Skeletal muscle satellite cell (primary cell): ENCODE results near the gene RBM20.
"Not testable (repeated sequence)": the region's sequence is repeated elsewhere in the genome, so short reads cannot be mapped to it uniquely, and the experiment has no call there.

Experiments
- H3K27me3 ChIP-seq: 2 replicates; pipeline ENCODE4 v1.7.0; 2013; ENCODE audit warnings: low read length; ENCODE audit not compliant: control insufficient read depth, insufficient read depth
- H3K36me3 ChIP-seq: 2 replicates; pipeline ENCODE4 v1.7.0; 2013; ENCODE audit warnings: mild to moderate bottlenecking, control low read depth, low read length; ENCODE audit not compliant: insufficient read depth
- H3K4me1 ChIP-seq: 2 replicates; pipeline ENCODE4 v1.7.0; 2013; ENCODE audit warnings: low read length; ENCODE audit not compliant: control insufficient read depth, insufficient read depth
- H3K4me2 ChIP-seq: 2 replicates; pipeline ENCODE4 v1.7.0; 2013; ENCODE audit warnings: mild to moderate bottlenecking, low read length
- H3K4me3 ChIP-seq: 2 replicates; pipeline ENCODE4 v1.7.0; 2013; ENCODE audit warnings: low read length
- H3K9ac ChIP-seq: 2 replicates; pipeline ENCODE4 v1.7.0; 2013; ENCODE audit warnings: mild to moderate bottlenecking, low read depth, low read length, moderate library complexity
- H3K9me3 ChIP-seq: replicated peaks from 2 replicates; pipeline ENCODE4 v1.7.0; 2013; ENCODE audit warnings: mild to moderate bottlenecking, control low read depth, low read length

Gene RBM20

GRCh38 chr10:110762849-110763211 is 118.7 kb downstream of the RBM20 start:
- Histone ChIP-seq H3K36me3 (no peaks in the 10 kb centered on the region), H3K9me3 (no peaks in the 10 kb centered on the region), H3K4me1 (peaks cover 17% of the 10 kb centered on the region), H3K9ac (no peak overlapping the region), H3K4me2 (no peak overlapping the region), H3K27me3 (peaks cover 15% of the 10 kb centered on the region), H3K4me3 (no peak overlapping the region)

DNA sequence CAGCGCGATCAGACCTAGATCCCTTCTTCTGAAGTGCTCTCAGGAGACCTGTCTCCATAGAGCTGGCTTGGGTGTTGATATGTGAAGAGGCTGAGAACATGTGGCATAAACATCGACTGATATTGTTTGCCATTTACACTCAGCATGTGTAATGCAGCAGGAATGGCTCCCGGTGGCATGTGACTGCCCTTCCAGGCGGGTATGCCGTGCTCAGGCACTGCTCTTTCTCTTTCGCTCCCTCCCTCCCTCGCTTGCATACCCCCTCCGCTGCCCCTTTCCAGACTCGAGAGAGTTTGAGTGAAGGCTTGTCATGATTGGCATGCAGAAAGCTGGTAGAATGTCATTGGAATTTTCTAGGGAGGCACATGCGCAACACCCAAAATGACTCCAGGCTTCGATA is 120.2 kb downstream of the RBM20 start:
- H3K4me2 ChIP-seq = peak overlapping the region; percentile 72
- peak overlapping the region; percentile 51 for H3K4me3 ChIP-seq
- H3K9me3 ChIP-seq = no peaks in the 10 kb centered on the region
- no peak overlapping the region for H3K9ac ChIP-seq
- H3K36me3 ChIP-seq = no peaks in the 10 kb centered on the region
- peaks cover 10% of the 10 kb centered on the region for H3K4me1 ChIP-seq
- peaks cover 15% of the 10 kb centered on the region for H3K27me3 ChIP-seq

DNA sequence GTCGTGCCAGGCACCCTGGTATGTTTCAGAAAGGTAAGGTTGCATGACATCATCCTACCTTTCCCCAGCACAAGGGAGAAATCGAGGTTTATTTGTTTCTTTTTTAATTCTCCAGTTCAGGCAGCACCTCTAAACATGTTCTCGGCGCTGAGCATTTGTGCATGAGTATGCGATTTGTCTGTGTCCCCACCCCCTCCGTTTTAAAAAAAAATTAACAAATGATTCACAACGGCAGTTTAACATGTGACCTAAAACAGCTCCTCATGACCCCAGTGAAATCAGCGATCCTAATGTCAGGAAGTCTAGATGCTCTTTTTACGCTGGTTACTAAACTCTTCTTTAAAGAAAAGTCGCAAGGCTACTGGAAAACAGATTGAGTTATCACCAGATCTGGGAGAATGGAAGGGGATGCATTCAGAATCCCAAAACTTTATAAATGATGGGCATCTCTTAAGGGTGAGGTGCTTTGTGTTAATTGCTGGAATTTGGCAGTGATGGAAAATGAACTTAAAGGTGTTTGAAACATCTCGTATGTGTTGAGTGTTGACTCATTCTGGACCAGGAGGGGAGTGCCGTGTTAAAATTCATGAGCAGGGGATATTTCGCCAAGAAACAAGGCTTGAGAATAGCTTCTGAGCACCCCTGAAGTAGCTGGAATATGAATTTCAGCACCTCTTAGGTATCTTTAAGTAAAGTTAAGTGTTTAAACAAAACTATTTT is 120.8 kb downstream of the RBM20 start:
- H3K4me2 ChIP-seq = peak overlapping the region; percentile 72
- no peak overlapping the region for H3K9ac ChIP-seq
- no peaks in the 10 kb centered on the region for H3K36me3 ChIP-seq
- no peaks in the 10 kb centered on the region for H3K9me3 ChIP-seq
- H3K4me3 ChIP-seq = peak overlapping the region; percentile 51
- peaks cover 9% of the 10 kb centered on the region for H3K4me1 ChIP-seq
- H3K27me3 ChIP-seq = peaks cover 15% of the 10 kb centered on the region

GRCh38 chr10:110765513-110766319 is 121.6 kb downstream of the RBM20 start:
- Histone ChIP-seq H3K4me1 (peaks cover 9% of the 10 kb centered on the region), H3K9me3 (no peaks in the 10 kb centered on the region), H3K4me3 (no peak overlapping the region), H3K9ac (no peak overlapping the region), H3K36me3 (no peaks in the 10 kb centered on the region), H3K27me3 (peaks cover 15% of the 10 kb centered on the region), H3K4me2 (no peak overlapping the region)

- H3K9me3 ChIP-seq, H3K36me3 ChIP-seq, H3K9ac ChIP-seq, H3K4me1 ChIP-seq, H3K4me2 ChIP-seq, H3K4me3 ChIP-seq: not testable (repeated sequence)
- H3K27me3 ChIP-seq = peaks cover 15% of the 10 kb centered on the region
These were observed 123.5 kb downstream of the RBM20 start for GRCh38 chr10:110767601-110768000.

DNA sequence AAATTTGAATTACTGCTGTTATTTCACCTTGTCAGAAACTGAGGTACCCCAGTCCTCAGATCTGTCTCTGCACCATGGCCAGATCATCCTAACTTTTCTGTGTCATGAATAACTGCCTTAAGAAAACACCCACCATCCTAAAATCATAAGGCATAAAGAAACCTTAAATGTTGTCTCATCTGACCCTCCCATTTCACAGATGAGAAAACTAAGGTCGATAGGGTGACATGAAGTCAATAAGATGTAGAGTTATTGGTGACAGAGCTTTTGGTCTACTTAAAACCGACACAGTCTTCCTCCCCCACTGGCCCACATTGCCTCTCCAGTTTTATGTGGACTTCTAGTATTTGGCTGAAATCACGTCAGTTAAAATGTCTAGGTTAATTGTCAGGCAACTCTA is 126.1 kb downstream of the RBM20 start:
- no peaks in the 10 kb centered on the region for H3K9me3 ChIP-seq
- peaks cover 7% of the 10 kb centered on the region for H3K4me1 ChIP-seq
- no peak overlapping the region for H3K4me3 ChIP-seq
- no peak overlapping the region for H3K9ac ChIP-seq
- no peak overlapping the region for H3K4me2 ChIP-seq
- peaks cover 2% of the 10 kb centered on the region for H3K27me3 ChIP-seq
- no peaks in the 10 kb centered on the region for H3K36me3 ChIP-seq

DNA sequence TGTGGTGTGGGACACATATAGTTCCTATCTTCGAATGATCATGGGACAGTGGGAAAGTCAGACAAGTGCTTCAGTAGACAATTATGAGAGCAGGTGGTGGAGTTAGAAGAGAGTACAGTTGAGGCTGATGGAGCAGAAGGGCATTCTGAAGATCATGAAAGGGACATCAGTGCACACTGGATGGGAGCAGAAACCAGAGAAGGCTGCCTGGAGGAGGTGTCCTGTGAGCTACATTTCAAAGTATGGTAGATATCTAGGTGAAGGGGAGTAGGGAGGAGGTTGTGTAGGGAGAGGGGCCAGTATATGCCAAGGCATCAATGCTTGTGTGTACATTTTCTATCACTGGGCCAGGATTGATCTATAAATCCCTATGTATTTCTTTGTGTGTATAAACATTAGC is 127.3 kb downstream of the RBM20 start:
- Histone ChIP-seq H3K4me3 (no peak overlapping the region), H3K27me3 (no peaks in the 10 kb centered on the region), H3K36me3 (no peaks in the 10 kb centered on the region), H3K9ac (no peak overlapping the region), H3K4me2 (no peak overlapping the region), H3K9me3 (no peaks in the 10 kb centered on the region), H3K4me1 (peaks cover 7% of the 10 kb centered on the region)

DNA sequence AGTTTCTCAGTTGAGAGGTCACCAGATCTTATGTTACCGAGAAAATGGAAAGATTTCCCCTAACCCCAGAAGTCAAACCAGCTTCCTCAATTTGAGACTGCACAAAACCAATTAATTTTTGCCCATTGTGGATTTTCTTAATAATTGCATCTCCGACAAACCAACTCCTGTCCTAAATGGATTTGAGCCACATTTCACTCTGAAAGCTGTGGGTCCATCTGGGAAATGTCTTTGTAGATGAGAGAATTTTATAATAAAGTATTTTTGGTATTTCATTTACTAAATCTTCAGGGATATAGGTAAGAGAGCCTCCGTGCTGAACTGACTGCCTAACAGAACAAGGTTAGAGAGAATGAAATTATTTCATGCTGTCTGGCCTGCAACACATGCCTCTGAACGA is 127.9 kb downstream of the RBM20 start:
- Histone ChIP-seq H3K36me3 (no peaks in the 10 kb centered on the region), H3K9ac (no peak overlapping the region), H3K9me3 (no peaks in the 10 kb centered on the region), H3K4me3 (no peak overlapping the region), H3K4me1 (peaks cover 7% of the 10 kb centered on the region), H3K4me2 (no peak overlapping the region), H3K27me3 (peaks cover 2% of the 10 kb centered on the region)

DNA sequence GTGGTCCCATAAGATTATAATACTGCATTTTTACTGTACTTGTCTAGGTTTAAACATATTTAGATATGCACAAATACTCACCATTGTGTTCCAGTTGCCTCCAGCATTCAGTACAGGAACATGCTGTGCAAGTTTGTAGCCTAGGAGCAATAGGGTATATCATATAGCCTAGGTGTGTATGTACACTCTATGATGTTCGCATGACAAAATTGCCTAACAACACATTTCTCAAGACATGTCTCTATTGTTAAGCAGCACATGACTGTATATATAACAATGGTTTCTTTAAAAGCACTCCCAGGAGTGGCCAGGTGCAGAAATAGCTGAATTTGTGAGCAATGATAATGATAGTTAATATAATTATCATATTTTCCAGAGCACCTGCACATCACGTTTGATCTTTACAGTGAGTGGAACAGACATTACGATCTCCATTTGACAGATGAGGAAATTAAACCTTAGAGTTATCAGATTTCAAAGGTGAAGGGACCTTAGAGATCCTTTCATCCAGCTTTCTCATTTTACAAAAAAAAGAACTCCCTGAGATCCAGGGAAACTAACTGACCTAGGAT is 128.4 kb downstream of the RBM20 start:
- Histone ChIP-seq H3K9ac (no peak overlapping the region), H3K4me3 (no peak overlapping the region), H3K36me3 (no peaks in the 10 kb centered on the region), H3K27me3 (peaks cover 7% of the 10 kb centered on the region), H3K4me2 (no peak overlapping the region), H3K9me3 (no peaks in the 10 kb centered on the region), H3K4me1 (peaks cover 7% of the 10 kb centered on the region)

DNA sequence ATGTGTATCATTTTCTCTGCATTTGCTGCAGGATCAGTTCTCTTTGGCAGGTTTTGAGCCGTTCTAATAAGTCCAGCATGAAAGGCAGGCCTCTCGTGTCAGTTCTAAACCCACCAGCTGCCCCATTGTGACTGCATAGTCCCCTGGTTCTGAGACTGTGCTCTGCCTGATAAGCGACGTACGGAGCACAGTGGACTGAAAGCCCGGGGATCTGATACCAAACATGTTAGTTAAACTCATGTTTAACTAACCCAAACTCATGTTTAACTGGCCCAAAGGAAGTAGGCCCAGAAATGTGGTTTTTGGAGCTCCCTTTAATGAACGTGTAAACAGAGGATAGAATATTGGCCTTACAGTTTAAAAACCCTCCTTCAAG is 129.5 kb downstream of the RBM20 start:
- Histone ChIP-seq H3K36me3 (no peaks in the 10 kb centered on the region), H3K9ac (no peak overlapping the region), H3K27me3 (peaks cover 17% of the 10 kb centered on the region), H3K4me1 (peaks cover 7% of the 10 kb centered on the region), H3K4me2 (no peak overlapping the region), H3K9me3 (no peaks in the 10 kb centered on the region), H3K4me3 (no peak overlapping the region)

DNA sequence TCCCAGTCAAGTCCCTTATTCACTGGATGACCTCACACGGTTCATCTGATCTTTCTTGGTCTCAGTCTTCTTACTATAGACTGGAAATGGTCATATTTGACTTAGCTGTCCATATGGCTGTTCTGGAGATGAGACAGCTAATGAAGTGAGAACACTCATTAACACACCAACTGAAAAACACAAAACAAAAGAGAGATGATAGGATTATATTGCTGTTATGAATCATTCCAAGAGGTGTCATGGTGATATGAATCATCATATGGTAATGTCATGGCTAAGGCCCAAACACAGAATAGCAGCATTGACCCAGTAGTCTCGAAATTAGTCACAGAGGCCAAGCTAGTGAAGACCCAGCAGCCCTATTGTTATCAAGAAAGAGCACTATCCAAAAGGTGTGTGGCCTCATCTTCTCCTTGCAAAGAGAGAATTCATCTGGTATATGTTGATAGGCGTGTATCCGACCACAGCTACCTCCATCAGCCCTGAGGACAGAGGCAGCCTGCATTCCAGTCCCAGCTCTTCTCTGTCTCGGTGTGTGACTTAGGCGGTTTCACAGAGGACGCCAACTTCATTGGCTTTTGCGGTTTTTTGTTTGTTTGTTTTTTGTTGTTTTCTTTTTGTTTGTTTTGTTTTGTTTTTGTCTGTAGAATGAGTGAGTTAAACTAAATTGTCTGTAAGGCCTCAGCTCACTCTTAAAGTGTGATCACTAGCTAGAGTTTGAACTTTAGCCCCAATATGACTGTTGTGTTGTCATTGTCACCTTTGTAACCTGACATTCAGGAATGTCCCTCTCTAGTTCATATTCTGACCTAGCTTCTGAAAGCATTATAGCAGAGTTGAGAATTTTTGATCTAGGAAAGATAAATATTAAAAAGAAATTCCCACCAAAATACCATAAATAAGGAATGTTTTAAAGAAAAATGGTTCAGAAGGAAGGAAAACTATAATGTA is 130.2 kb downstream of the RBM20 start:
- no peaks in the 10 kb centered on the region for H3K36me3 ChIP-seq
- H3K4me3 ChIP-seq = no peak overlapping the region
- H3K4me2 ChIP-seq = no peak overlapping the region
- H3K4me1 ChIP-seq = peaks cover 7% of the 10 kb centered on the region
- peaks cover 23% of the 10 kb centered on the region for H3K27me3 ChIP-seq
- no peak overlapping the region for H3K9ac ChIP-seq
- no peaks in the 10 kb centered on the region for H3K9me3 ChIP-seq
